GM19395 (cell line): ENCODE results near the gene ZCRB1.
"Not testable (repeated sequence)": the region's sequence is repeated elsewhere in the genome, so short reads cannot be mapped to it uniquely, and the experiment has no call there.

Experiments
- ATAC-seq: cut with Tn5 transposase; IDR thresholded peaks from one replicate; pipeline ENCODE4 v1.9.1; 2021; ENCODE audit warnings: mild to moderate bottlenecking, moderate library complexity; ENCODE audit not compliant: unreplicated experiment

ZCRB1 gene

DNA sequence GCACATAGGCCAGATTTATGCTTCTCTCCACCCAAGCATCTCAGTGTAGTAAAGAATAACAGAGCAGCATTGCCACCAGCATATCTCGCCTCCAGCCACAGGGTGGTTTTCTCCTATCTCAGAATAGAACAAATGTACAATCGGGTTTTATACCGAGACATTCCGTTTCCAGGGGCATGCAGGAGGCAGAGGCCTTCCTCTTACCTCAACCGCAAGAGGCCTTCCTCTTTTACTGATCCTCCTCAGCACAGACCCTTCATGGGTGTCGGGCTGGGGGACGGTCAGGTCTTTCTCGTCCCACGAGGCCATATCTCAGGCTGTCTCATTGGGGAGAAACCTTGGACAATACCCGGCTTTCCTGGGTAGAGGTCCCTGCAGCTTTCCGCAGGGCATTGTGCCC lies 4.2 kb upstream of the ZCRB1 start:
- ATAC-seq = not testable (repeated sequence)

DNA sequence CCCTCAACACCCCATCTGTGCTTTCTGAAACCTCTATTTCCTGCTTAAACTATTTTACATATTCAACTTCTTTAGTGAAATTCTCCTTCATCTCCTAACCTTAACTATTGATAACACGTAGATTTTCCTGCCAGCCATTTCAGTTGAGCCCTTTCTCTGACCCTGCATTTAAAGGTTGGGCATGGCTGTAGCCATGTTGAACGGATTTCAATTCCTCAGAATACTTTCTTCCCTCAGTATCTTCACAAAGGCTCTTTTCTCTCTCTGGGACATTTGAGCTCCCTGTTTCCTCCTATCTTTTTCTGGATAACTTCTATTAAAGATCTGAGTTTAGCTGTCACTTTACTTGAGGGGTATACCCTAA lies 1.3 kb upstream of the ZCRB1 start:
- ATAC-seq = no peak

DNA sequence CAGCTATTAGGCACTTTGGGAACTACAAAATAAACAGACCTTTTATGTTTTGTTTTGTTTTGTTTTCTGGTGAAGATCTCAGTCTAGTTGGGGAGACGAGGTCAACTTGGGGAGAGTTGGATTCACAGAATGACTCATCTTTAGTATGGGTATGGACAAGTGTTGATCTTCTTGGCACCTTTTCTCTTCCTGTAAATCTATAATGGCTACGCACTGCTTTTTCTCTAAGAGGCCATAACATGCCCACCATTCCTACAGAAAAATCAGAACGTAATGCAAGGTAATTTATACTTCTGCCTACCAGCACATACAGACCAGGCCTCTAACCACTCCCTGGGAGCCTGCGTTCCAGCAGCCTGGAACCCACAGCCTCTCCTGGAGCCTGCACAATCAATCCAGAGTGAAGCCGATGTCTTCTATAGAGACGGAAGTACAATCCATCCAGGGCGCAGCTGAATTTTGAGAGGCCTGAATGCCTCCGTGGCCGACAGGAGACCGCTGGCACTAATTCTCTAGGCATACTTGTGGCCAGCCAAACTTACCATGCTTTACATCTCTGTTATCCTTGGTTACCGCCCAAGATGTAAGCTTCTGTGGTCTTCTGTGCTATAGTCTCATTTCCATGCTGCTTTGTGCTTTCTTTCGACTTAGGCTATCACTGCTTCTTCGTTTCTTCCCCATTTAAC lies 790 bp upstream of the ZCRB1 start:
- ATAC-seq = peak; percentile 32

DNA sequence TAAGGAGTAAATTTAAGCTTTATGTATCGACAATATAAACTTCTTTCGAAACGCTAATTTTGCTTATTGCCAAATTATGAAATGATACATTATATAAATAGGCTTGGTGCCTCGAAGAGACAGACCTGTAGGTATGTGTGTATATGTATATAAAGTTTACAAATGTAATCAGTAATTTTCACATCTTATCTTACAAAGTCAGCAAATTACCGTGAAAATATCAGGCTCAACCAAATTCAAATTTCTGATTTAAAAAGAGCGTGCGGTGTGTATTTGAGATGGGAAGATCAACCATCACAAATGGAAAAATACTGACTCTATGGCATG lies 605 bp downstream of the ZCRB1 start:
- no peak for ATAC-seq

DNA sequence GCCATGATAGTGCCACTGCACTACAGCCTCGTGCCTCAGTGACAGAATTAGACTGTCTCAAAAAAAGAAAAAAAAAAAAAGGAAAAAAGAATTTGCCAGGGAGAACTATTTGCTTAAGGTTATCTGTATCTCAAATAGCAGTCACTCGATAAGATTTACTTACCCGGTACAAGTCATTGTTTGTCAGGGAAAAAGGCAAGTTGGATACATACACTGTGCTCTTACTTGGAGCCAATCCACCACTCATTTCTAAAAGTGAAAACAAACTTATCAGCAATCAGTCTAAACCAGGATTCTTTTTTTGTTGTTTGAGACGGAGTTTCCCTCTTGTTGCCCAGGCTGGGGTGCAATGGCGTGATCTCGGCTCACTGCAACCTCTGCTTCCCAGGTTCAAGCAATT lies 2.0 kb downstream of the ZCRB1 start:
- ATAC-seq = no peak

DNA sequence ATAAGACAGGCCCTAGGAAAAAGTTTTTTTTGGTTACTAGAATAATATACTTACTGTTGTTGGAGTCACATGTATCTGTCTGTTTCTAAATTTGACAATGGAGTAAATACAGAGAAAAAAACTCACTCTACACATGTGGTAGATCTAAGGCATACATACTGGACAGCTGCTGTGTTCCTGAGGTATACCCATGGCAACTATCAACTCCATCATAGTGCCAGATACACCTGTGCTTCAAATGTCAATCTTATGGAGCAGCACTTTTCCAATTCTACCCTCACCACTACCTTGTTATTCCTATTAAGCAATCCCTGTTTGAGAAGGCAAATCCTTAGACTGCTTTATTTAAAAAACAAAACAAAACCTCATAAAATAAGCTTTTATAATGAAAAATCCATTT lies 3.3 kb downstream of the ZCRB1 start:
- no peak for ATAC-seq

DNA sequence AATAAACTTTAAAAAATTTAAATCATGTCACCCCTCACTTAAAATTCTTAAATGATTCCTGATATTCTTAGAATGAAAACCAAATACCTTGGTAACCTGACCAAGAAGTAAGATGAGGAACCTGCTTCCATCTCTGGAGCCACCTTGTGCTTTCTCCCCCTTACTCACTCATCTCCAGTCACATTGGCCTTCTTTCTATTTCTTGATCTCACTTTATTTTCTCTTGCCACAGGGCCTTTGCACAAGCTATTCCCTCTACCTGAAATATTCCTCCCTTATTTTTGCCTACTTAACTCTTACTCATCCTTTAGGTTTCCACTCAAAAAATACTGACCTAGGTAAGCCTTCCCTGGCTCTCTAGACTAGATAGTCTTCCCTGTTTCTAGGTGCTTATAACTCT lies 5.1 kb downstream of the ZCRB1 start:
- ATAC-seq = no peak

DNA sequence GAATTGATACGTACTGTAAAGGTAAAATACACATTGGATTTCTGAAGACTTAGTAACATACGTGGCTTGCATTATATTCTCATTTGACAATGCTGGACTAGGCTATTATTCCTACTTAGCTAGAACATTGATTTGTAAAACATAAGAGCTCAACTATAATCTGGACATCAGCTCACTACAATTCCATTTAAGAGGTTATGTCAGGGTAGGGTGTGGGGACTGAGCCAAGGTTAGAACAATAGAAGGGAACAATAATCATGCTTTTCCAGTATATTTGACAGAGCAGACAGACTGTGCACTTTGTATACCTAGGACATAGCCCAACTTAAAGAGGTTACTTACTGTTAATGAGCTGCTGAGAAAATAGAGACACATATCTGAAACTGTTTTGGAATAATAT lies 10.8 kb downstream of the ZCRB1 start:
- ATAC-seq = no peak

DNA sequence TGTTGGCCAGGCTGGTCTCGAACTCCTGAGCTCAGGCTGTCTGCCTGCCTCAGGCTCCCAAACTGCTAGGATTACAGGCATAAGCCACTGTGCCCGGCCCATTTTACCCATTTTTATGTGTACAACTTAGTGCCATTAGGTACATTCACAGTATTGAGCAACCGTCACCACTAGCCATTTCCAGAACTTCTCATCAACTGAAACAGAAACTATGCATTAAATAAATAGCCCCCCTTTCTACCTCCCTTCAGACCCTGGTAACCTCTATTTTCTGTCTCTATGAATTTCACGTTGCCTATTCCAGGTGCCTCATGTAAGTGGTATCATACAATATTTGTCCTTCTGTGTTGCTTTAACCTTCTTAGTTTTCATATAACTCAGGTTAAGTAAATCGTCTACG lies 15.9 kb downstream of the ZCRB1 start:
- ATAC-seq = no peak

DNA sequence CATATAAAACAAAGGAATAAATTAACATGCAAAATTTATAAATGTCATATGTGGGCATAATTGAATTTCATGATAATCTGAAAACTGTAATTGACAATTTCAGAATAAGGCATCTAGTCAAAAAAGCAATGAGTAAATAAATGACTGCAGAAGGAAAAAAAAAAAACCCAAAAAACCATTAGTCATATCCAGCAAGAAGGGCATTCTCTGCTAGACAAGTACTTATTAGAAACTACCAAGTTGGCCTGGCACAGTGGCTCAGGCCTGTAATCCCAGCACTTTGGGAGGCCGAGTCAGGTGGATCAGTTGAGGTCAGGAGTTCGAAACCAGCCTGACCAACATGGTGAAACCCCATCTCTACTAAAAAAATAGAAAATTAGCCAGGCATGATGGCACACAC lies 17.5 kb downstream of the ZCRB1 start:
- no peak for ATAC-seq

DNA sequence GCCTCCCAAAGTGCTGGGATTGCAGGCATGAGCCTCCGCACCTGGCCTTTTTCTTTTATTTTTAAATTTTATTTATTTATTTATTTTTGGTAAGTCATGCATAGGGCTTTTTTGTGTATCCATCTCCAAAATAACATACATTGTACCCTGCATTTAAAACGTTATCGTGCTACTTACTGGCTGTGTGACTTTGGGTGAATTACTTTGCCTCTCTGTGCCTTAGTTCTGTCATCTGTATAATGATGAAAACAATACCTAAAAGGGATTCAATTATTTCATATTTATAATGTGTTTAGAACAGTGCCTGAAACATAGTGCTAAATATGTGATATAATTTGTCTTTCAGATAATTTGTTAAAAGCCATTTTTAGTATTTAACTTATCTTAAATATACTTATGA lies 19.6 kb downstream of the ZCRB1 start:
- no peak for ATAC-seq

DNA sequence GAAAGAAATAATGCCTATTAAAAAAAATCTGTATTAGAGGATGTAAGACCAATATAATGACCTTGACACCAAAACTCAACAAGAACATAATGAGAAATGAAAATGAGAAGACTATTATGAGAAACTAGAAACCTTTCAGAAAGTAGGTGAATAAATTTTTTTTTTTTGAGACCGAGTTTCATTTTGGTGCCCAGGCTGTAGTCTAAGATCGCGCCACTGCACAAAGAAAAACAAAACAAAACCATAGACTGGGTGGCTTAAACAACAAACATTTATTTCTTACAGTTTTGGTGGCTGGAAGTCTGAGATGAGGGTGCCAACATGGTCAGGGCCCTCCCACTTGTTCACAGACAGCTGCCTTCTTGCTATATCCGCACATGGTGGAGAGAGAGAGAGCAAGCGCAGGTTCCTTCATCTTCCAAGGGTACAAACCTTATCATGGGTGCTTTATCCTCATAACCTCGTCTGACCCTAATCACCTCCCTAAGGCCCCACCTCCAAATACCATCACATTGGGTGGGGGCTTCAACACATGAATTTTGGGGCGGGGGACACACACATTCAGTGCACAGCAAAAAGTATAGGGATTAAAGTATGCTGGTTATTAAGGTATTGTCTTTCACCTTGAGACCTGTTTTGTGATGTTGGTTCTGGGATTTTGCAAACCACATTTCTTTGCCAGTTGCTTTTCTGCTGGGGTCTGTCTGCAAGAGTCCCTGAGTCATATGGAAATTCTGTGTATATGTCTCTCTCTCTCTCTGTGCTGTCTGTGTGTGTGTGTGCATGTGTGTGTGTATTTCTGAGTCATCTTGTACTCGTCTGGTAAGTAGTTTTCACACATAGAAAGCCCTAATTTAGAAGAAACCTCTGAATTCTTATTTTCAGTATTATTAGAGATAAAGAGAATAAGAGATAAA lies 26.2 kb downstream of the ZCRB1 start:
- ATAC-seq = peak; percentile 86

DNA sequence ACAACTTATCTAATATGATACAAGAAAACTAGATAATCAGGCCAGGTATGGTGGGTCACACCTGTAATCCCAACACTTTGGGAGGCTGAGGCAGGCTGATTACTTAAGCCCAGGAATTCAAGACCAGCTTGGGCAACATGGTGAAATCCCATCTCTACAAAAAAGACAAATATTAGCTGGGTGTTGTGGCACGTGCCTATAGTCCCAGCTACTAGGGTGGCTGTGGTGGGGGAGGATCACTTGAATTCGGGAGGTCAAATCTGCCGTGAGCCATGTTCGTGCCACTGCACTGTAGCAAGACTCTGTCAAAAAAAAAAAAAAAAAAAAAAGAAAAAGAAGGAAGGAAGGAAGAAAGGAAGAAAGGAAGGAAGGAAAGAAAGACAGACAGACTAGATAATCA lies 27.0 kb downstream of the ZCRB1 start:
- no peak for ATAC-seq

DNA sequence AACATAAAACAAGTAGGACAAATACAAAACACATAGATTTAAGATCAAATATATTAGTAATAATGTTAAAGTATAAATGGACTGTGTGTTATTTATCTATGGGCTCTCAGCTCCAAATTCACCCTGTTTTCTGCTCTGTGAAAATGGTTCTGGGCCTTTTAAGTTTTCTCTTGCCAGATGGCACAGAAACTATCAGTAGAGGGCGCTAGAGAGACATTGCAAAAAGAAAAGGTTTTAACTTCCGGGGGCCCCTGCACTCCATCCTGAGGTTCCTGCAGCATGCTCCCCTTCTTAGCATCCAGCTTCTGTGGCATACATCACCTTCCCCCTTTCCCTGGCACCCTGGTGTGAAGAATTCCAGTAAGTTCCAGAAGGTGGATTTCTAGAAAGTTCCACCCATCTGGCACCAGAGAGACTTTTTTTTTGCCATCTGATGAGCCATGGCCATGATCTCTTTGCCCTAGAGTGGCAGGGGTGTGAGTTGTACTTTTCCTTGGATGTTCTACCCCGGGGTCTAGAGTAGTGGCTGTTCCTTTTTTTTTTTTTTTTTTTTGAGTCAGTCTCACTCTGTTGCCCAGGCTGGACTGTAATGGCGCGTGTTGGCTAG lies 29.3 kb downstream of the ZCRB1 start:
- no peak for ATAC-seq

DNA sequence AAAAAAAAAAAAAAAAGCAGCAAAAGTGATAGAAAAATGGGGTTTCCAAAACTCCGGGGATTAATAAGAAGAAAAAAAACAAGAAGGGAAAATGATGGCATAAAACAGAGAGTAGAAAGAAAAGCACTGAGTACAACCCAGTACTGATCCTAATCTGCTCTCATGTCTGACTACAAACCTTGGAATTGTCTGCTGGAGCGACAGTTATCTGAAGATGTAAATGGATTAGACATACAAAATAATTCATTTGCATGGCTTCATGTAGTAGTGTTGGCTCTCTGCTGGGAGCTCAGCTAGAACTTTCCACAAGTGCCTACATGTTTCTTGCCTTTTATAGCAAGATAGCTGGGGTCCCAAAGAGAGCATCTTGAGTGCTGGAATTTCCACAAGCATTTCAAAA lies 34.2 kb downstream of the ZCRB1 start:
- ATAC-seq = no peak

DNA sequence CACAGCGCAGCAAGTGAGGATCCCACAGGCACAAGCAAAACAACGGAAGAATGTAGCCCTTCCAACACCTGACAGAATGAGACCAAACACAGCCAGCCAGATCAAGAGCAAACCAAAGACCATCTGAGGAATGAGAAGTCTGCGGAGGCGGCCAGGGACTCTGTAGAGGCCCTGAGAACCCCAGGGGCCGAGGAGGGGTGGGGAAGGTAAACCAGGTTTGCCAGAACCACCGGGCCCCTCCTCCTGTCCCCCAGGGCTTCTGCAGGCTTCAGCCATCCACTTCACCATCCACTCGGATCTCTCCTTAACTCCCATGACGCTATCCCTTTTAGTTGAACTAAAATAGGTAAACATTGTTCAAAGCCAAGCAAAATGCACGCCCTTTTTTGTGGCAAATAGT lies 37.4 kb downstream of the ZCRB1 start:
- no peak for ATAC-seq

DNA sequence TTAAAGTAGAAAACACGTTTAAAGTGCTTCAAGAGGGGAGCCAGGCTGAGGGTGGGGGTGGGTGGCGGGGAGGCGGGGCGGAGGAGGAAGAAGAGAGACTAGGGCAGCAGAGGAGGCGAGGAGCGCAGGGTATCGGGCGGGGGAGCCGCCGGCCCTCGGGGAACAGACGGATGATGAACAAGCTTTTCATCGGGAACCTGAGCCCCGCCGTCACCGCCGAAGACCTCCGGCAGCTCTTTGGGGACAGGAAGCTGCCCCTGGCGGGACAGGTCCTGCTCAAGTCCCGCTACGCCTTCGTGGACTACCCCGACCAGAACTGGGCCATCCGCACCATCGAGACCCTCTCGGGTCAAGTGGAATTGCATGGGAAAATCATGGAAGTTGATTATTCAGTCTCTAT lies 39.2 kb downstream of the ZCRB1 start:
- no peak for ATAC-seq

DNA sequence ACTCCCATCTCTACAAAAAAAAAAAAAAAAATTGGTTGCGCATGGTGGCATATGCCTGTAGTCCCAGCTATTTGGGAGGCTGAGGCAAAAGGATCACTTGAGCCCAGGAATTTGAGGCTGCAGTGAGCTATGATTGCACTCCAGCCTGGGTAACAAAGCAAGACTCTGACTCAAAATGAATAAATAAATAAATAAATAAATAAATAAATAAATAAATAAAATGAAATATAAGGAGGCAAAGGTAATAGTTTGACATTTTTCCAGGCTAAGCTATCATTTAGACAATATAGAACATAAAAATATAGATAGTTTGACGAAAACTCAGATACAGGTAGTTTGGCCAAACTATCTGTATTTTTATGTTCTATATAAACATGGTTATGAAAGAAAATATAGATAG lies 40.5 kb downstream of the ZCRB1 start:
- no peak for ATAC-seq

DNA sequence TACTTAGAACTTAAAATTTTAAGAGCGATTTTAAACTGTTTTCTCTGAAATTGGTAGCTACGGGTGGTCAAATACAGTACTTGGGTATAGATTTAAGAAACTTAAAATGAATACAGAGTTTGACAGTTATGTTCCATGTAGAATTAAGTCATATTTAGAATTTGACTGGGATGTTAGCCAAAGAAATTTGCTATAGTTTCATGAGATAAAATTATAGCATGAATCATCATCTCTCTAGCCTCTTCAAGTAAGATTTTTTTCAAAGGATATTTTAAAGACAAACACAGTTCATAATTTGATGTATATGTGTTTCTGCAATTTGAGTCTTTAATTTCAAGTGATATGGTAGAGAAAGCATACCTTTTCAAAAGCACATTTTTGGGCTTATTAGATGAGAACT lies 41.0 kb downstream of the ZCRB1 start:
- no peak for ATAC-seq

DNA sequence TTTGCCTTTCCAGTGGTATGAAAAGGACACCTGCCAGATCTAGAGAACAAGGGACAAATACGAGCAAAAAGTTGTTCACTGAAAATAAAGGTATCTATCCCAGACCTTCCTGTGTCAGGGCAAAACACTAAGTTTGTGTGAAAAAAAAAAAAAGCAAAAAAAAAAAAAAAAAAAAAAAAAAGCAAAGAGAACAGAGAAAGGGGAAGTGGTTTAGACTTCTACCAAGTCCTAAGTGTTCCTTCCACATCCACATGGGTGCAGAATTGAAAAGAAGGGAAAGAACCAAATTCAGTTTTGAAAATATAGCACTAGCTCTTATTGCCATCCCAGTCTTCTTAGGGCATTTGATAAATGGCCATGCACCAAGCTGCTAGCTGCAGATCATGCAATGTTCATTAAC lies 41.7 kb downstream of the ZCRB1 start:
- ATAC-seq = peak; percentile 69

DNA sequence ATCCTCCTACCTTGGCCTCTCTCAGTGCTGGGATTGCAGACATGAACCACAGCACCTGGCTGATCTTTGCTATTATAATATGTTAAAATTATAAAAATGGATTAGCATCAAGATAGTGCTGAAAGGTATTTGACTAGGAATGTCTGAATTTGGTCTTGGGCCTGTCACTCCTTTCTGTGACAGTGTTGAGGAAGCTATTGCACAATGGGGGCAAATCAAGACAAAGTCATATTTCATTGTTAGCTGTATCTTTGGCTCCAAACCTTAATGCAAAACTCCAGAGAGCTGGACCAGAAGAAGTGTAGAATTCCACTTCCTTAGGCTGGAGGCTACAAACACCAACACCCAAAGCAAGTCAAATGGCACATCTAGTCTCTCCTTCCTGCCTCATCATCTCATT lies 42.2 kb downstream of the ZCRB1 start:
- ATAC-seq = no peak

DNA sequence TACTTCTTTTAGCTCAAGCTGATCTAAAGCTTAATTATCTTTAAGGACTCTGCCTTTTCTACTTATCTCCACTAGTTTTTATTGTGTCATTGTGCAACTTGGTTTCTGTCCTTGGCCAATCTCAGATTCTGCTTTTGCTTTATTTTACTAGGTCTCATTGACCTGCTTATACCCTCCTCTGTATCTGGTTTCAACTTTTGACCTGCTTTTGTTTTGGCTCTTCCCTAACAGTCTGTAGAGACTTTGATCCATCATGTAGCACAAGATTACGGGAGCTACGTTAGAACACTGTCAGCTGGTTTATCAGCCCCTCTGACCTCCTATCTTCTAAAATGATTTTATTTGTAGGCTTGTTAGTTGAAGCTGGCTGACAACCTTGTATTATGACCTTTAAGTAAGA lies 43.6 kb downstream of the ZCRB1 start:
- ATAC-seq = no peak
